K562 (cell line): ENCODE measurements around the gene ARL4C. TPM values are rescaled to one million over a fixed set of nuclear protein-coding genes. Genes with fewer than 3 reads are reported as not detected.

ENCODE experiments used
- ATAC-seq: fragments of 200-7000 bp; cut with Tn5 transposase; 3 replicates; pipeline ENCODE4 v1.9.1; 2020; ENCODE audit warnings: moderate library complexity
- BruUV-seq: library from RNA; stranded (reverse); fragments of 400-500 nt; replicated peaks from 2 replicates; lab custom pipeline; 2021; lab: Mats Ljungman, UMichigan
- CTCF ChIA-PET: fragments of 300-600 bp; formaldehyde crosslinking; extraction: SDS; loops from one replicate; lab custom pipeline; 2021; ENCODE audit warnings: low intra/inter-chr PET ratio; lab: Yijun Ruan, JAX
- POLR2A ChIA-PET: fragments of 300-600, 350-650 bp; sonication (Branson Sonifier 250); formaldehyde crosslinking; extraction: SDS; loops from one replicate; lab custom pipeline; 2021; ENCODE audit warnings: antibody characterized with exemption, inconsistent platforms; lab: Yijun Ruan, JAX
- DNase-seq, 4 experiments: peaks; one replicate each; pipeline versions ENCODE4 v3.0.0 to v3.0.0-alpha.2; 2011 to 2018; ENCODE audit warnings: low spot score in 3 of 4, mixed read lengths in 3 of 4; ENCODE audit errors: extremely low read depth in 1 of 4
- FAIRE-seq: peaks from 2 replicates; lab custom pipeline; 2011; peaks lifted over from hg19 to GRCh38; lab: Jason Lieb, UNC
- H2AFZ ChIP-seq: 2 replicates; pipeline ENCODE4 v1.6.0; 2011; ENCODE audit warnings: low read depth, low read length, control low read depth, inconsistent platforms
- H3K27ac ChIP-seq: fragments of 200-600 bp; 3 replicates; pipeline ENCODE4 v1.8.0; 2011; ENCODE audit warnings: low read depth, mild to moderate bottlenecking, control low read depth, inconsistent platforms, low read length, moderate library complexity, mixed read lengths; ENCODE audit errors: extremely low read depth
- H3K27me3 ChIP-seq, 2 experiments: fragments of 300-600 bp in 1 of 2; 2 replicates in 1 of 2; 3 replicates in 1 of 2; pipeline versions ENCODE4 v1.6.0 to v1.8.0; 2011; ENCODE audit warnings: inconsistent platforms in 2 of 2, low read length in 2 of 2, mild to moderate bottlenecking in 1 of 2, mixed read lengths in 1 of 2, moderate library complexity in 1 of 2; ENCODE audit not compliant: control insufficient read depth in 2 of 2, insufficient read depth in 2 of 2
- H3K36me3 ChIP-seq: fragments of 300-600 bp; 3 replicates; pipeline ENCODE4 v1.8.0; 2011; ENCODE audit warnings: mild to moderate bottlenecking, low read length, inconsistent platforms; ENCODE audit not compliant: control insufficient read depth, insufficient read depth
- H3K4me1 ChIP-seq, 2 experiments: fragments of 200-600 bp in 1 of 2; replicated peaks in 1 of 2; 2 replicates in 1 of 2; 3 replicates in 1 of 2; pipeline versions ENCODE4 v1.5.1 to v1.8.0; 2011; ENCODE audit warnings: inconsistent platforms in 2 of 2, low read length in 2 of 2, mild to moderate bottlenecking in 1 of 2, mixed read lengths in 1 of 2, moderate library complexity in 1 of 2; ENCODE audit not compliant: control insufficient read depth in 2 of 2, insufficient read depth in 2 of 2
- H3K4me2 ChIP-seq: 2 replicates; pipeline ENCODE4 v1.6.1; 2011; ENCODE audit warnings: low read length, control low read depth, inconsistent platforms, mixed read lengths; ENCODE audit not compliant: insufficient read depth
- H3K4me3 ChIP-seq: fragments of 200-600 bp; sonication (generic), shearing (Covaris generic); 2 replicates; pipeline ENCODE4 v1.5.1; 2016; ENCODE audit warnings: control low read depth, inconsistent platforms
- H3K79me2 ChIP-seq: fragments of 200-600 bp; 3 replicates; pipeline ENCODE4 v1.8.0; 2011; ENCODE audit warnings: low read length, inconsistent platforms; ENCODE audit not compliant: control insufficient read depth, insufficient read depth
- H3K9ac ChIP-seq, 2 experiments: 2 replicates each; pipeline versions ENCODE4 v1.6.0 to v1.6.1; 2011; ENCODE audit warnings: low read depth in 2 of 2, low read length in 2 of 2, control low read depth in 1 of 2, inconsistent platforms in 1 of 2, mild to moderate bottlenecking in 1 of 2, mixed read lengths in 1 of 2; ENCODE audit not compliant: insufficient read depth in 1 of 2
- H3K9me1 ChIP-seq: one replicate; pipeline ENCODE4 v1.6.0; 2011; ENCODE audit warnings: inconsistent platforms, mild to moderate bottlenecking, low read length, moderate library complexity; ENCODE audit not compliant: control insufficient read depth, insufficient read depth
- H3K9me3 ChIP-seq: replicated peaks from 2 replicates; pipeline ENCODE4 v1.5.1; 2011; ENCODE audit warnings: low read depth, low read length, inconsistent platforms; ENCODE audit not compliant: control insufficient read depth, insufficient read depth
- H4K20me1 ChIP-seq: replicated peaks from 2 replicates; pipeline ENCODE4 v1.6.1; 2011; ENCODE audit warnings: low read length, inconsistent platforms, mixed read lengths; ENCODE audit not compliant: control insufficient read depth, insufficient read depth
- E2F6 ChIP-seq, 2 experiments: IDR thresholded peaks; 2 replicates each; pipeline ENCODE4 v1.6.1; 2011; ENCODE audit warnings: borderline replicate concordance in 1 of 2, control low read depth in 1 of 2, low read depth in 1 of 2, low read length in 1 of 2, mild to moderate bottlenecking in 1 of 2, mixed read lengths in 1 of 2, moderate library complexity in 1 of 2; ENCODE audit not compliant: insufficient read depth in 1 of 2, insufficient read length in 1 of 2, poor library complexity in 1 of 2, severe bottlenecking in 1 of 2; ENCODE audit errors: extremely low read depth in 1 of 2
- SIN3B ChIP-seq: fragments of 450-650 bp; IDR thresholded peaks from 2 replicates; pipeline ENCODE4 v1.6.1; 2017; ENCODE audit warnings: low read depth, mild to moderate bottlenecking, moderate library complexity
- ZNF395 ChIP-seq: fragments of 200-800 bp; sonication (Bioruptor generic); IDR thresholded peaks from 2 replicates; pipeline ENCODE4 v1.6.1; 2017; ENCODE audit warnings: missing genetic modification characterization, missing compliant biosample characterization
- WGBS: fragments of 100-300 bp; shearing (Covaris generic); methylation state at CpG from one replicate; pipeline ENCODE4 v1.1.6; 2016; ENCODE audit warnings: low coverage, mixed read lengths; ENCODE audit not compliant: insufficient coverage; ENCODE audit errors: missing lambda C conversion rate; 5-methylcytosine and 5-hydroxymethylcytosine counted together
- in situ Hi-C: fragments of 300-500 bp; cut with MboI; formaldehyde crosslinking; loops from 4 replicates; pipeline ENCODE4 v1.15.0; 2018; ENCODE audit warnings: inconsistent platforms, mixed read lengths
- intact Hi-C: fragments of 100-400 bp; cut with micrococcal nuclease; formaldehyde crosslinking; loops from 2 replicates; pipeline ENCODE4 v1.14.2; 2022
- polyA plus RNA-seq, 8 experiments: library from polyadenylated mRNA; depleted of rRNA in 4 of 8; stranded (reverse) in 5 of 8; unstranded in 3 of 8; fragments of >200 nt; fragmentation: Nextera tagmentation in 2 of 8; fragmentation: Illumina TruSeq in 1 of 8; extraction: Ambion mirVana in 2 of 8; extraction: Trizol in 1 of 8; gene quantifications; 2 replicates each; pipeline versions ENCODE4 v1.2.1 to v1.2.3, GENCODE V29; 2011 to 2014; ENCODE audit warnings: inconsistent platforms in 1 of 8, missing spikeins in 1 of 8
- total RNA-seq, 7 experiments: library from RNA; depleted of rRNA in 6 of 7; stranded (reverse); fragments of >200 nt in 6 of 7; fragmentation: Illumina TruSeq in 2 of 7; extraction: Trizol in 2 of 7; gene quantifications; 2 replicates each; pipeline versions ENCODE4 v1.2.1 to v1.2.3, GENCODE V29; 2011 to 2021; ENCODE audit warnings: low replicate concordance in 1 of 7

ARL4C gene
- total and polyA plus RNA-seq, 9 of the 15 experiments (the other 6 are each of a cell fraction or from before 2014, with no cell fraction given): 0.03 to 0.11 (median 0.04) TPM; not detected in 5

GRCh38 chr2:234496055-234496834, 636 bp downstream of the ARL4C start:
- BruUV-seq: no TSS peak

More at GRCh38 chr2:234496055-234496834, 636 bp downstream of the ARL4C start:
- CTCF ChIA-PET: no interaction called here
- POLR2A ChIA-PET: interaction anchor here (1.0 to 1.1 kb wide), 2 partner anchors 10 to 27 kb away, joined by 3 read pairs; no protein-coding TSS in a partner anchor
- Histone ChIP-seq H4K20me1 (no peaks in the 10 kb centered on the region; the same call in 1 of the 2 replicates), H3K9ac (peak overlapping the region in 1 of 2 experiments; percentile 52; a peak in 2 of 4 replicates), H3K4me1 (peaks cover 0 to 19% of the 10 kb centered on the region in 2 experiments; a peak in 2 of 5 replicates), H3K4me3 (peak overlapping the region; percentile 35), H3K27me3 (peaks cover 0 to 13% of the 10 kb centered on the region in 2 experiments; a peak in 3 of 5 replicates), H3K4me2 (no peak overlapping the region), H3K27ac (no peak overlapping the region), H3K36me3 (no peaks in the 10 kb centered on the region), H2AFZ (peak overlapping the region; percentile 70), H3K9me1 (no peaks in the 10 kb centered on the region), H3K9me3 (no peaks in the 10 kb centered on the region), H3K79me2 (no peaks in the 10 kb centered on the region)
- DNase-seq (peak in 2 of 4 experiments; percentile 54 to 55), FAIRE-seq (no peak), ATAC-seq (no peak)
- in situ Hi-C loops (no loop called here), intact Hi-C loops (no loop called here)
- WGBS: 81% methylated on average over 6 of the region's 89 CpGs
- no peak for TF ChIP-seq ZNF395 (CRISPR knock-in tag)
- peak in 1 of 2 experiments; percentile 85 for TF ChIP-seq E2F6 (IDR thresholded peaks at IDR 0.05; ENCODE audit: borderline replicate concordance in 1 of 2, extremely low read depth in 1 of 2, insufficient read depth in 1 of 2, insufficient read length in 1 of 2, low read depth in 1 of 2, low read length in 1 of 2, poor library complexity in 1 of 2, severe bottlenecking in 1 of 2)
- TF ChIP-seq SIN3B: no peak
